ENCODE measurements around the gene WIPF2. TPM values are rescaled to one million over a fixed set of nuclear protein-coding genes. Genes with fewer than 3 reads are reported as not detected.
A peak's percentile ranks its signal among the peaks of the same experiment; 100 is the strongest.

Gene WIPF2
- total RNA-seq, 1 experiment from 2014 or later: 23.0 TPM

- Mint-ChIP-seq H3K27me3 (ENCODE audit: low read depth) (peaks cover 22% of the 10 kb centered on the region), H3K9me3 (no peaks in the 10 kb centered on the region), H3K4me3 (peak overlapping the region; percentile 90), H3K4me1 (peaks cover 73% of the 10 kb centered on the region), H3K36me3 (no peaks in the 10 kb centered on the region), H3K27ac (no peak overlapping the region)
- DNase-seq (ENCODE audit: low spot score): peak; percentile 12
- POLR2A ChIA-PET: interaction anchor here (0.9 to 2.0 kb wide), 2 partner anchors 9 kb away, joined by 3 to 17 read pairs; no protein-coding TSS in a partner anchor
- CTCF ChIA-PET: interaction anchor here (0.7 to 3.5 kb wide), 15 partner anchors 9 to 217 kb away, joined by 3 to 117 read pairs (median 14); partner anchors contain the start of genes RARA and WIPF2
- no peak for TF ChIP-seq EMX1 (CRISPR knock-in tag; IDR thresholded peaks at IDR 0.05)
- no peak for TF ChIP-seq ZNF219 (CRISPR knock-in tag; IDR thresholded peaks at IDR 0.05; ENCODE audit: borderline replicate concordance)
- TF ChIP-seq ZNF317 (CRISPR knock-in tag; IDR thresholded peaks at IDR 0.05; ENCODE audit: borderline replicate concordance, low read depth): no peak
- no peak for TF ChIP-seq ERG (CRISPR knock-in tag; IDR thresholded peaks at IDR 0.05)
- TF ChIP-seq CTCF (IDR thresholded peaks at IDR 0.05): no peak
- no peak for TF ChIP-seq USF2 (CRISPR knock-in tag; IDR thresholded peaks at IDR 0.05)
- TF ChIP-seq NR2C2 (CRISPR knock-in tag; IDR thresholded peaks at IDR 0.05): no peak
- ATAC-seq: no peak
Observed at GRCh38 chr17:40315678-40316570, 96.8 kb downstream of the WIPF2 start.

GRCh38 chr17:40316571-40317344 is 97.7 kb downstream of the WIPF2 start:
- Mint-ChIP-seq H3K4me3 (peak overlapping the region; percentile 90), H3K27me3 (ENCODE audit: low read depth) (peaks cover 22% of the 10 kb centered on the region), H3K4me1 (peaks cover 73% of the 10 kb centered on the region), H3K9me3 (no peaks in the 10 kb centered on the region), H3K27ac (no peak overlapping the region), H3K36me3 (no peaks in the 10 kb centered on the region)
- DNase-seq (ENCODE audit: low spot score): peak; percentile 69
- ChIA-PET POLR2A (interaction anchor here (1.1 to 2.0 kb wide), 3 partner anchors 9 to 31 kb away, joined by 3 to 17 read pairs (median 5); no protein-coding TSS in a partner anchor), CTCF (interaction anchor here (0.7 to 3.5 kb wide), 44 partner anchors 9 to 299 kb away, joined by 3 to 117 read pairs (median 4); partner anchors contain the start of genes CDC6, GJD3, RARA and TOP2A)
- peak; percentile 77 for TF ChIP-seq PRDM15 (CRISPR knock-in tag; IDR thresholded peaks at IDR 0.05)
- TF ChIP-seq E2F5 (CRISPR knock-in tag; IDR thresholded peaks at IDR 0.05): 0 out of 2 replicates have a peak, but pooled peaks have one; percentile 46
- no peak for TF ChIP-seq AR (CRISPR knock-in tag; IDR thresholded peaks at IDR 0.05)
- TF ChIP-seq FOXJ3 (CRISPR knock-in tag; IDR thresholded peaks at IDR 0.05; ENCODE audit: borderline replicate concordance): no peak
- 0 out of 2 replicates have a peak, but pooled peaks have one; percentile 26 for TF ChIP-seq ARID4B (CRISPR knock-in tag; IDR thresholded peaks at IDR 0.05; ENCODE audit: borderline replicate concordance)
- 0 out of 2 replicates have a peak, but pooled peaks have one; percentile 26 for TF ChIP-seq MAX (CRISPR knock-in tag; IDR thresholded peaks at IDR 0.05)
- ATAC-seq: peak; percentile 7

All from WTC11 (cell line).